GM11168 (cell line): ENCODE measurements around the gene COMTD1.
"Not testable (repeated sequence)": the region's sequence is repeated elsewhere in the genome, so short reads cannot be mapped to it uniquely, and the experiment has no call there.

Source experiments
- in situ Hi-C: fragments of 300-500 bp; cut with MboI; formaldehyde crosslinking; loops from one replicate; pipeline ENCODE4 v1.12.0; 2022; ENCODE audit warnings: low sequenced_read_pairs; ENCODE audit not compliant: unreplicated experiment

The COMTD1 gene

DNA sequence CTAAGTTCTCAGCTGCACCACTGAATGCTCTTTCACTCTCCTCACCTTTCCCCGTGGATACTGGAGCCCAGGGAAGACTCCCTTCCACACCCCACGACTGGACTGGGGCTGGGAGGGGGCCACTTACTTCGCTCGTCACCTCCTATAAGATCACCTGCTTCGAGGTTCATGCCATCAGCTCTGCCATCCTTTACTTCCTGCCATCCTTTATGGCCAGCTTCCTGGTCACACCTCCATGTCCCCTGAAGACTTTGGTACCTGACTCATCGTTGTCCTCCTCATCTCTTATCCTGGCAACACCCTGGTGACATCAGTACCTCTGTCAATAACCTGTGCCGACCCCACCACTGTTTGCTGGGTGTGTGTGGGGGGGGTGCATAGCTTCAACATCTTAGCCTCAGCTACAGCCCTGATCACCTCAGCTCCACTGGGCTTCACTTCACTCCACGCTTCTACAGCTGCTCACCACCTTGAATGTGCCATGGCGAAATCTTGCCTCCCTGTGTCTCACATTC is 33.9 kb downstream of the COMTD1 start:
- in situ Hi-C loops: no loop called here

DNA sequence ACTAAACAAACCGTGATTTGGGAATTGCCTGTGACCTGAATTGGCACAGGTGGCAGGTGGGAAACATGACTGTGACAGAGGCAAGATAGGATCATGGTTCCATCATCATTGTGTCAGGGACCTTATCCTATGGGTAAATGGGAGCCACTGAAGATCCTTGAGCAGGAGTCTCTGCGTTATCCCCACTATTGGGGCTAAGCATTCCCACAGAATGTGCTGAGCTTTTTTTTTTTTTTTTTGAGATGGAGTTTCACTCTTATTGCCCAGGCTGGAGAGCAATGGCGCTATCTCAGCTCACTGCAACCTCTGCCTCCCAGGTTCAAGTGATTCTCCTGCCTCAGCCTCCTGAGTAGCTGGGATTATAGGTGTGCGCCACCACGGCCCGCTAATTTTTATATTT is 35.8 kb downstream of the COMTD1 start:
- in situ Hi-C loops: not testable (repeated sequence)

DNA sequence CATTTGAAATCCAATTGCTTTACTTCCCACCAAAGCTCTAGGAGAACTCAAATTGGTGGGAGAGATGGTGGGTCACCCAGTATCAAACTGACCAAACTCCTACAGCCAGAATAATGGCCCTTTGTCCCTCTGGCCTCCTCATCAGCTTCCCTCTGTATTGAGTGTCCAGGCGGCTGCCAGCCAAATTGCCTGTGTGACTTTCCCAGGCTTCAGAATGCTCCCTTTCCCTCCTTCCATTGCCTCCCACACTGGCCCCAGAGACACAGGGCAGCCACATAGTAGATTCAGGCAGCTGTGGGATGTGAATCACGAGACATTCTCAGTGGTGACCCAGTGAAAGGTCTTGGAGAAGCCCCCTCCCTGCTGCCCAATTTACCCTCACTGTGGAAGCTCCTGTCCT is 37.9 kb downstream of the COMTD1 start:
- in situ Hi-C loops: no loop called here

DNA sequence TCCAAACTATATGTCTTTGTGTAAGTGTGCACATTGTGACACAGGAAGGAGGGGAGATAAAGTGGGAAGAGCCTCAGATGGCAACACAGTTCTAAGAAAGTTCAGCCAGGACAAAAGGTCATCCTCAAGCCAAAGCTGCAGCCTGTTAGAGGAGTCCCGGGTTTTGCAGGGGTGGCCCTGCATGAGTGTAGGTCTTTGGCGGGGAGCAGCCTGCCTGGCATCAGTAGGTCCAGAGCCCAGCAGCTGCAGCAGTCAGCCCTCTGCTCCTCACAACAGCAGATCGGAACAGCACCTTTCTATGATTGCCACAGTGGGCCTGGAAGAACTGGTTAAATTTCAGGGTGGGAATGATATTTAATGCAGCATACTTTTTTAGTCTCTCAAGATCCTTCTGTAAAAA is 38.7 kb downstream of the COMTD1 start:
- in situ Hi-C loops: no loop called here

DNA sequence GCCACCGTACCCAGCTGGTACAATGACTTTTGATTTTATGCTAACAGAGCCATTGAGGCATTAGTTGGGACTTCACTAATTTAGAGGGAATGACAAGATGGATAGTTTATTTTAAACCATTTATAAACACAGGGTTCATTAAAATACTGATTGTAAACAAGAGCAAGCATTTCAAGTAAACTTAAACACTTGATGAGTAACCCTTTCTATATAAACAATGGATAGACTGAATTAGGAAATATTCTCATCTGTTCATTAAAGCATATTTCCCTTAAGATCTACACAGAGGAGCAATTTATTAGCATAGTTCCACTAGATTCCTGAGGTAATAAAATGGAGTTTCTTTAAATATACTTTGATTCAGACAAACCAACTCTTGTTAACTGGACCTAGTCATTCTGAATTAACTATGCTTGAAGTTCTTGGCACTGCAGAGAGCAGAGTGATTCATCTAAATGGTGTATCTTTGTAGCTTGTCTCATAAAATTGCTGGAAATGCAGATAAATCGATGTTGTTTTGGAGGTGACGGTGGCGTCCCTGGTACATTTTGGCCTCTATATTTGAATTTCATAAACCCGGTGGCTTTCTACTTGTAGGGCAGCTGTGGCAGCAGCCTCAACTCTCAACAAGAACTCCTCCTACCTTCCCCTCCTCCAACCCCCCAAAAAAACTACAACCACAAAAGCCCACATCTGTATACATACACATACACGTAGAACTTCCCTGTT is 40.6 kb downstream of the COMTD1 start:
- in situ Hi-C loops: no loop called here

DNA sequence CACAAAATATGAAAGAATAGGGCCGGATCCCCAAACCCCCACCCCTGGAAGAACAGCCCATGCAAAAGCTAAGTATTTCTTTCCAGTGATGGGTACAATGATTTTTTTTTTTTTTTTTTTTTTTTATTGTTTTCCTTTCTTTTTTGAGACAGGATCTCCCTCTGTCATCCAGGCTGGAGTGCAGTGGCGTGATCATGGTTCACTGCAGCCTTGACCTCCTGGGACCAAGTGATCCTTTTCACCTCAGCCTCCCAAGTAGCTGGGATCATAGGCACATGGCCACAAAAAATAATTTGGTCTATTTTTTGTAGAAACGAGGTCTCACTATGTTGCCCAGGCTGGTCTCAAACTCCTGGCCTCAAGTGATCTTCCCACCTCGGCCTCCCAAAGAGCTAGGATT is 41.1 kb downstream of the COMTD1 start:
- in situ Hi-C loops: not testable (repeated sequence)

- in situ Hi-C loops: no loop called here
Measured at GRCh38 chr10:75191821-75192568, 43.8 kb downstream of the COMTD1 start.

DNA sequence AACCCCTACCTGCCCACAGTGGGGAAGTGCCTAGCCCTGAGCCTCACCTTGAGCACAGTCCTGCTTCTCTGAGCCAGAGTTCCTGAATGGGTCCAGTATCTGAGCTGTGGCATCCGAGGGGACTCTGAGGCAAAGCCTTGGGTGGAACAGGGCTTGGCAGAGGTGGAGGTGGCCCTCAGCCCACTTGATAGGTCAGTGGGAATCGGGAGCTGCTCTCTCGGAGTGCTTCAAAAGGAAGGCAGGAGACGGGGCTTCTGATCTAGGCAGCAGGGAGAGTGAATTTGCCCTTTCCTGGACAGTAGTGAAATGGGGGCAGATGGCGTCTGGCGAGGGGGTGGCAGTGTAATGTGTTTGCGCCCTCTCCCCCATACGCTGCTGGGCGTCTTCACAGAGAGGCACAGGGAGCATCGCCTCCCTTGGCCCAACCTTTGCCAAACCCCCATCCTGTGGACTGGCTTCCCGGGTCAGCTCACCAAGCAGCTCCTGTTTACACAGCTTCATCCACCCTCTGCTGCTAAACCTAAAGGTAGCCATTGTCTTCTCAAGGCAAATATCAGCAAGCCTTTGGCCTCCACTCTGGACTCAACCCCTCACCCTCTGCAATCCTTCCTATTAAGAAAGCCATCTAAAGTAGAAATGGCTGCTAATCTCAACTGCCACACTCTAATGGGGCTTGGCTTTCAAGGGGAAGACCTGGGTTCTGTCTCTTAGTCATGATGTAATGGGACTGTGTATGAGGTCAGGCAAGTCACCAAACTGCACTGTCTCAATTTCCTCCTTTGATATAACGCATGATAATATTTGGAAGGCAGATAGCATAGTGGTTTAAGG is 46.3 kb downstream of the COMTD1 start:
- in situ Hi-C loops: no loop called here

- in situ Hi-C loops: not testable (repeated sequence)
Measured at GRCh38 chr10:75188522-75188921, 47.2 kb downstream of the COMTD1 start.

DNA sequence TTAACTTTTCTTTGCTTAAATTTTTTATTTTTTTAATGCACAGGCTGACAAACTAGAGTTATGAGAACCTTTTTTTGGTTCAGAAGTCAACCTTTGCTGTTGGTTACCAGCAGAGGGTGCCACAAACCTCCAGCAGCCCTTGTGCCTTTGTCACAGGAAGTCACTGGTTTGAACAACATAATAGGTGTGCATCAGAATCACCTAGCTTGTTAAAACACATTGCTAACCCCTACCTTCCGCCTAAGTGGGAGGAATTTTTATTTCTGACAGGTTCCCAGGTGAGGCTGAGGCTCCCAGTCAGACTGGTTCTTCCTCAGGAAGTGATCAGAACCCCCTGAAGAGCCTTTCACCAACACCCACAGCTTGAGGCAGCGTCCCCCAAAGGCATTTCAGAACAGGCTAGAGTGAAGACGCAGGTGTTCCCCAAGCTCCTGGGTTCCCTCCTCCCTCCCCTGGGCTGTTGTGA is 47.8 kb downstream of the COMTD1 start:
- in situ Hi-C loops: no loop called here

DNA sequence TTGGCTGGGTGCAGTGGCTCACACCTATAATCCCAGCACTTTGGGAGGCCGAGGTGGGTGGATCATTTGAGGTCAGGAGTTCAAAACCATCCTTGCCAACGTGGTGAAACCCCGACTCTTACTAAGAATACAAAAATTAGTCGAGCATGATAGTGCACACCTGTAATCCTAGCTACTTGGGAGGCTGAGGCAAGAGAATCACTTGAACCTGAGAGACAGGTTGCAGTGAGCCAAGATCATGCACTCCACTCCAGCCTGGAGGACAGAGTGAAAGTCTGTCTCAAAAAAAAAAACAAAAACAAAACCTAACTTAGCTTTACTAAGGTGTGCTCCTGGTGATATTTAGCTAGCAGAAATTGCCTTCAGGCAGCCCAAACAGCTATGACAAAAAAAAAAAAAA is 49.4 kb downstream of the COMTD1 start:
- in situ Hi-C loops: no loop called here
